SH-SY5Y (cell line): Measurements from ENCODE around the gene SLC38A4.

Experiments
- GATA2 ChIP-seq: IDR thresholded peaks from 2 replicates; pipeline ENCODE4 v1.6.1; 2011; ENCODE audit warnings: mild to moderate bottlenecking, low read depth, low read length
- GATA3 ChIP-seq: IDR thresholded peaks from 2 replicates; pipeline ENCODE4 v1.6.1; 2011; ENCODE audit warnings: low read depth, mild to moderate bottlenecking, low read length, moderate library complexity

DNA sequence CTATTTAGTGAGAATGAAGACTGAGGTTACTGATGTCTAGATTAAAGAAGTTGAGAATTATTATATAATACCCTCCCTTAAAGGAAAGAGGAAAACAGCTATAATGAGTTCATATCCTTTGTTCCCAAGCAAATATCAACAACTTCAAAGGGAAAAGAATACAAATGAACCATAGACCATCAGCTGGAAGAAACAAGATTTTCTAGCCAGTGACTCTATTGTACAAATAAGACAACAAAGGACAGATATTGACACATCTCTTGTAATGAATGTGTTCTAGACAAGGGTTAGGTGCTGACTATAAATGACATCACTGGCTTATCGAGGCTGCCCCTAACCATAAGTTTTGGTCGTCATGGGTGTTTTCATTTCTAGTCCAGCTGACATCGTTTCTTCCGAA is 48.2 kb downstream of the SLC38A4 start:
- TF ChIP-seq GATA2 (no peak), GATA3 (no peak)
